GM12878 (cell line): ENCODE results near the gene ST13. TPM values are rescaled to one million over a fixed set of nuclear protein-coding genes. Genes with fewer than 3 reads are reported as not detected.
"Not testable (repeated sequence)": the region's sequence is repeated elsewhere in the genome, so short reads cannot be mapped to it uniquely, and the experiment has no call there.

Source experiments
- ATAC-seq: fragments of 200-7000 bp; cut with Tn5 transposase; 3 replicates; pipeline ENCODE4 v1.9.1; 2020; ENCODE audit warnings: mild to moderate bottlenecking, moderate library complexity
- BruUV-seq: library from RNA; stranded (reverse); fragments of 400-500 nt; replicated peaks from 2 replicates; lab custom pipeline; 2021; lab: Mats Ljungman, UMichigan
- CTCF ChIA-PET: fragments of 300-600 bp; sonication (Branson Sonifier 250); formaldehyde crosslinking; extraction: SDS; loops from one replicate; lab custom pipeline; 2021; ENCODE audit warnings: inconsistent platforms; lab: Yijun Ruan, JAX
- POLR2A ChIA-PET: fragments of 350-600 bp; formaldehyde crosslinking; extraction: SDS; loops from one replicate; lab custom pipeline; 2021; ENCODE audit warnings: inconsistent platforms; lab: Charles Lee
- RAD21 ChIA-PET: fragments of 300-600 bp; sonication (Branson Sonifier 250); formaldehyde crosslinking; loops from one replicate; lab custom pipeline; 2023; ENCODE audit warnings: antibody characterized with exemption; ENCODE audit not compliant: unreplicated experiment; lab: Charles Lee
- SMC1A ChIA-PET: fragments of 300-600 bp; sonication (Branson Sonifier 250); formaldehyde crosslinking; loops from one replicate; lab custom pipeline; 2023; ENCODE audit not compliant: unreplicated experiment, uncharacterized antibody; lab: Charles Lee
- DNase-seq: peaks from one replicate; pipeline ENCODE4 v3.0.0-alpha.2; 2011; ENCODE audit warnings: low read depth, low spot score
- FAIRE-seq: peaks from 3 replicates; lab custom pipeline; 2011; peaks lifted over from hg19 to GRCh38; lab: Jason Lieb, UNC
- H2AFZ ChIP-seq: 2 replicates; pipeline ENCODE4 v1.6.0; 2011; ENCODE audit warnings: low read depth, low read length, control low read depth; ENCODE audit not compliant: control insufficient read depth
- H3K27ac ChIP-seq: 2 replicates; pipeline ENCODE4 v1.5.1; 2011; ENCODE audit warnings: control low read depth; ENCODE audit not compliant: control insufficient read depth, insufficient read depth
- H3K27me3 ChIP-seq, 2 experiments: replicated peaks in 1 of 2; 2 replicates each; pipeline versions ENCODE4 v1.6.0 to v1.6.1; 2011; ENCODE audit warnings: low read length in 1 of 2; ENCODE audit not compliant: control insufficient read depth in 2 of 2, insufficient read depth in 2 of 2
- H3K36me3 ChIP-seq, 2 experiments: 2 replicates each; pipeline ENCODE4 v1.5.1; 2011; ENCODE audit warnings: low read length in 1 of 2; ENCODE audit not compliant: control insufficient read depth in 2 of 2, insufficient read depth in 2 of 2
- H3K4me1 ChIP-seq: 2 replicates; pipeline ENCODE4 v1.6.1; 2011; ENCODE audit warnings: mild to moderate bottlenecking, low read length, moderate library complexity, mixed read lengths; ENCODE audit not compliant: control insufficient read depth, insufficient read depth
- H3K4me2 ChIP-seq: 2 replicates; pipeline ENCODE4 v1.6.0; 2011; ENCODE audit warnings: control low read depth; ENCODE audit not compliant: control insufficient read depth, insufficient read depth
- H3K4me3 ChIP-seq: fragments of 200-600 bp; sonication (generic); 2 replicates; pipeline ENCODE4 v1.5.1; 2016
- H3K79me2 ChIP-seq: 2 replicates; pipeline ENCODE4 v1.6.0; 2011; ENCODE audit warnings: low read length; ENCODE audit not compliant: control insufficient read depth, insufficient read depth
- H3K9ac ChIP-seq: 2 replicates; pipeline ENCODE4 v1.8.0; 2011; ENCODE audit warnings: low read length, control low read depth, mixed read lengths; ENCODE audit not compliant: control insufficient read depth, insufficient read depth
- H3K9me3 ChIP-seq: replicated peaks from 3 replicates; pipeline ENCODE4 v1.5.1; 2011; ENCODE audit warnings: mild to moderate bottlenecking, low read length; ENCODE audit not compliant: control insufficient read depth, insufficient read depth
- H4K20me1 ChIP-seq: 2 replicates; pipeline ENCODE4 v1.6.0; 2011; ENCODE audit not compliant: control insufficient read depth, insufficient read depth
- CHD4 ChIP-seq: fragments of 200-600 bp; sonication (generic); IDR thresholded peaks from 2 replicates; pipeline ENCODE4 v1.6.1; 2016; ENCODE audit warnings: mild to moderate bottlenecking
- FOXK2 ChIP-seq: fragments of 450-650 bp; IDR thresholded peaks from 2 replicates; pipeline ENCODE4 v1.6.1; 2017; ENCODE audit warnings: mild to moderate bottlenecking, moderate library complexity
- WGBS: methylation state at CpG from one replicate; pipeline ENCODE4 v1.1.6; 2016; ENCODE audit warnings: low lambda C conversion rate; ENCODE audit not compliant: insufficient replicate concordance, insufficient coverage; ENCODE audit errors: missing lambda C conversion rate; 5-methylcytosine and 5-hydroxymethylcytosine counted together
- in situ Hi-C: fragments of 300-500 bp; cut with MboI; formaldehyde crosslinking; loops from 9 replicates; pipeline ENCODE4 v1.14.3; 2018; ENCODE audit warnings: mixed read lengths
- intact Hi-C: fragments of 100-400 bp; cut with micrococcal nuclease; formaldehyde crosslinking; loops from one replicate; pipeline ENCODE4 v1.14.2; 2022; ENCODE audit not compliant: unreplicated experiment
- polyA plus RNA-seq, 11 experiments: library from polyadenylated mRNA; depleted of rRNA in 4 of 11; unstranded in 6 of 11; stranded (reverse) in 5 of 11; fragments of >200 nt; fragmentation: Nextera tagmentation in 4 of 11; fragmentation: Illumina TruSeq in 1 of 11; extraction: Ambion mirVana in 4 of 11; extraction: Trizol in 1 of 11; gene quantifications; 1 replicate in 1 of 11; 2 replicates in 10 of 11; pipeline versions ENCODE4 v1.2.1 to v1.2.3, GENCODE V29; 2011 to 2016; ENCODE audit warnings: inconsistent platforms in 2 of 11, missing spikeins in 2 of 11, low read depth in 1 of 11
- total RNA-seq, 4 experiments: library from RNA; depleted of rRNA in 3 of 4; stranded (reverse); fragments of >200 nt in 3 of 4; fragmentation: Illumina TruSeq in 1 of 4; extraction: Trizol in 1 of 4; gene quantifications; 2 replicates each; pipeline versions ENCODE4 v1.2.1 to v1.2.3, GENCODE V29; 2013 to 2021

The ST13 gene
- total and polyA plus RNA-seq, 10 of the 15 experiments (the other 5 are each of a cell fraction or from before 2014, with no cell fraction given) = 52.5 to 286 (median 181) TPM

DNA sequence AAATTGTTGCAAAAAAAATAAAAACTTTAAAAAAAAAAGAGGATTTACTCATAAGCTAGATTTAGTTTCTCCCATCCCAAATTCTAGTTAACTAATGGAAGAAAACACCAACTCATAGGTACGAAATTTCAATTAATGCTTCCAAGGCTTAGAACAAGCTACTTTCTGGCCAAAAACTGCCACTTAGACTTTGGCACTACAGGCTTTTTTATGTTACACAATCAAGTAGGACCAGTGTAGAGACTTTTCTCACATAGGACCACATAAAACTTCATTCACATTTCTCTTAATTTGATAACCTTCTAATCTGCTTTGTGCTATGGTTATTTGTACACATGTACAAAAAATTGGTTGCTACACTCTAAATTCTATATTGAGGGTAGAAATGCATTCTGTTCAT, 3.1 kb downstream of the ST13 start:
- Histone ChIP-seq H3K4me1 (peaks cover 4% of the 10 kb centered on the region), H3K9me3 (no peaks in the 10 kb centered on the region), H3K4me2 (peak overlapping the region; percentile 86; the same call in 1 of the 2 replicates), H3K79me2 (peaks cover 78% of the 10 kb centered on the region), H3K36me3 (peaks cover 1 to 11% of the 10 kb centered on the region in 2 experiments; a peak in 2 of 4 replicates), H3K4me3 (peak overlapping the region; percentile 96), H3K9ac (no peak overlapping the region; the same call in 1 of the 2 replicates), H2AFZ (no peak overlapping the region), H3K27me3 (no peaks in the 10 kb centered on the region), H4K20me1 (no peaks in the 10 kb centered on the region), H3K27ac (no peak overlapping the region)
- ATAC-seq (no peak), DNase-seq (no peak), FAIRE-seq (no peak)
- in situ Hi-C loops (no loop called here), intact Hi-C loops (no loop called here)
- BruUV-seq = no TSS peak
- WGBS = 94% methylated on average over 1 of the region's 1 CpG
- TF ChIP-seq FOXK2 (no peak), CHD4 (no peak)
- ChIA-PET RAD21 (interaction anchor here (1.0 to 2.4 kb wide), 3 partner anchors 20 to 170 kb away, joined by 3 to 17 read pairs (median 7); no protein-coding TSS in a partner anchor), SMC1A (interaction anchor here (0.8 to 3.3 kb wide), 8 partner anchors 14 to 417 kb away, joined by 3 to 14 read pairs (median 6); no protein-coding TSS in a partner anchor), CTCF (interaction anchor here (1.1 to 3.9 kb wide), 7 partner anchors 11 to 417 kb away, joined by 3 to 15 read pairs (median 3); no protein-coding TSS in a partner anchor), POLR2A (interaction anchor here (1.2 to 6.2 kb wide), 4 partner anchors 13 to 43 kb away, joined by 3 to 41 read pairs (median 4); partner anchors contain the start of gene SLC25A17)

DNA sequence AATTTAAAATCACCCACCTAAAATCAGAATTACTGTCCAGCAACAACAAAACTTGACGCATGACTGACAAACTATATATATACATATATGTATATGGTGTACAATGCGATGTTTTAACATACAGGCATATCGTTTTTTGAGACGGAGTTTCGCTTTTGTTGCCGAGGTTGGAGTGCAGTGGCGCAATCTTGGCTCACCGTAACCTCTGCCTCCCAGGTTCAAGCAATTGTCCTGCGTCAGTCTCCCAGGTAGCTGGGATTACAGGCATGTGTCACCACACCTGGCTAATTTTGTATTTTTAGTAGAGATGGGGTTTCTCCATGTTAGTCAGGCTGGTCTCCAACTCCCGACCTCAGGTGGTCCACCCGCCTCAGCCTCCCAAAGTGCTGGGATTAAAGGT, 10.6 kb downstream of the ST13 start:
- SMC1A ChIA-PET, H3K27ac ChIP-seq: not testable (repeated sequence)

More for the DNA sequence above, 10.6 kb downstream of the ST13 start:
- H3K4me3 ChIP-seq, POLR2A ChIA-PET, DNase-seq, H3K27me3 ChIP-seq, H2AFZ ChIP-seq, H4K20me1 ChIP-seq, intact Hi-C loops, BruUV-seq, FAIRE-seq, H3K4me2 ChIP-seq, in situ Hi-C loops, RAD21 ChIA-PET, H3K4me1 ChIP-seq, H3K9ac ChIP-seq, H3K79me2 ChIP-seq, H3K9me3 ChIP-seq, ATAC-seq: not testable (repeated sequence)
- peaks cover 1 to 31% of the 10 kb centered on the region in 2 experiments; a peak in 3 of 4 replicates for H3K36me3 ChIP-seq
- CTCF ChIA-PET = interaction anchor here (0.7 to 1.0 kb wide), 2 partner anchors 28 to 736 kb away, joined by 3 read pairs; no protein-coding TSS in a partner anchor
- WGBS = 96% methylated on average over 11 of the region's 11 CpGs
